Activated CD8-positive, alpha-beta memory T cell treated with anti-CD3 and anti-CD28 coated beads, Interleukin-2, amount 50 U/mL, for 1 hour (primary cell): ENCODE results near the gene ME3.

ENCODE experiments used
- DNase-seq: peaks from one replicate; pipeline ENCODE4 v3.0.0-alpha.2; 2020; ENCODE audit errors: extremely low read depth

Gene ME3

DNA sequence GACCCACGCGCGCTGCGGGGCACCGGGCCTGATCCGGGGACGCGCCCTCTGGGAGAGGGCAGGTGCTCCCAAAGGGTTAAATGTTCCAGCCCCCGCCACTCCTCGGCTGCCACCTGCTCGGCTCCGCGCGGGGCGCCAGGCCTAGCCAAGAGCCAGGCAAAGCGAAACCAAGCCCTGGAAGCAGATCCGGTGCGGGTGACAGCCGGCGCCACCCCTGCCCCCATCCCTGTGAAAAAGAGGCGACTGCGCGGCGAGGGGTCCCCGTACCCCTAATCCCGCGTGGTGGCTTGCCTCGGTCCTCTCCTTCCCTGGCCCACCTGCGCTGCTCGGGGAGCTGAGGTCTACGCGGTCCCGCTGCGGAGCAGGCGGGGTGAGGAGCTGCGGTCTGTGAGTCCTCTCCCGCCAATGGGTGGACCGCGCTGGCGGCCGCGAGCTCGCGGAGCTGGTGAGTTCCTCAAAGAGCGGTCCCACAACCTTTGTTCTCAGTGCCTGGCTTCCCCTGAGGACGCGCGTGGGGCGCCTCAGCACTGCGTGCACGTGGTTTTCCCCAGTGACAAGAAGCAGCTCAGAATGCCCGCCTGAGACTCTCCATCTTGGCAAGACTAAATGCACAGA lies at the start of gene ME3:
TSS of gene ME3 (minus strand) at position 610 of the 615 bp plus-strand sequence.
- DNase-seq = no peak

DNA sequence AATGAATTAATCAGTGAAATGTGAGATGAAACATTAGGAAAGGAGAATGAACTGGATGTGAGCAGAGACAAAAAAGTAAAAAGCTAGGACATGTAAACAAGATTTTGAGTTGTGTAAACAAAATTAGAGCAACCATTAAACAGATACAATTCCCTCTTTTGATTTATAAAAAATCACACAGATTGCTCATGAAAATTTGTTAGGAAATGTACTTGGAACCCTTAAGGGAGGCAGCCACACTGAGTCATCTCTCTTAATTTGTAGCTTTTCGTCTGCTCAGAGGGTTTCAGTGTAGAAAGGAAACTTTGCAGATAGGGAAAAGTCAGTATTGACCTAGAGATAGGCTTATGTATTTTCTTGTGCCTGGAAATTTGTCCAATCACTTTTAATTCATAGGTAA lies 49.6 kb upstream of the ME3 start:
- DNase-seq = no peak

DNA sequence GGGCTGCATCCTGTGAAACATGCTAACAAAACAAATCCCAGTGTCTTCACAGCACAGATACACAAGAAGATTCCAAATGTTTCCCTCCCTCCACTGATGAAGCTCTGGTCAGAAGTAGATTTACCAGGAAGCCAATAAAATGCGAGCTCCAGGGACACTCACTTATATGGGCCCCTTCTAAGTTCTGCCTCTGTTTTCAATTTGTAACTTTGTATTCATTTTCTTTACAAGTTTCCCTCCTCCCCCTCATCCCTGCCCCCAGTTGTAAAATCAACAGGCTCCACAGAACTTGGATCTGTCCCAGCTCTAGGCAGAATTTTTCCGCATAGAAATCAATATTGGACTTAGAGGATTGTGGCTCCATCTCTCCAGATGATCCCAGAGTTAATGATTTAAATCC lies 48.1 kb upstream of the ME3 start:
- no peak for DNase-seq

DNA sequence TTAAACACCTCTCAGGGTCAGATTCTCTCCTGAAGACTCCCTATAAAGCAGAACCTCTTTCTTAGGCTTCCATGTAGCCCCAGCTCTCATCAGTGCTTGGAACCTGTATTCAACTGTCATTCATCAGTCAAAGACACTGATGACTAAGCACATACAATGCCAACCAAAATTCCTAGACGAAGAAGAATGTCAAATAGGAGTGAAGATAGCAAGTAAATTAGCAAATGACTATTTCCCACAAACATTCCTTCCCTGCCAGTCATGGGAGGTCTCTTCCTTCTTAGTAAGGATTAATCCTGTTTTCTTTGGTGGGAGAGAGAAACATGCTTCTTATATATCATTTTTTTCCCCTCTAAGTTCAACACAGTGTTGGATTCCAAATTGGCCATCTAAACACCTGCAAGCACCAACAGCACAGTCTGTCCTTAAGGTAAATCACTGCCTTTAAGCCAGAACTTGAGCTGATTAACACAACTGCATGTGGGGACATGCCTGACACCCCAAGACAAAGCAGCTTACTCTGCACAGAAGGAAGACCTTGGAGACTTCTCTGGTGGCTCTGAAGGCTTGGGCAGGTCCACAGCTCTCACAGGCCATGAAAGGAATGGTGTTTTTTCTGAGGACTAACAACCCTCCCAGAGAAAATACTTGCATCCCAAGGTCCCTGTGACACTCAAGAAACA lies 47.5 kb upstream of the ME3 start:
- no peak for DNase-seq

DNA sequence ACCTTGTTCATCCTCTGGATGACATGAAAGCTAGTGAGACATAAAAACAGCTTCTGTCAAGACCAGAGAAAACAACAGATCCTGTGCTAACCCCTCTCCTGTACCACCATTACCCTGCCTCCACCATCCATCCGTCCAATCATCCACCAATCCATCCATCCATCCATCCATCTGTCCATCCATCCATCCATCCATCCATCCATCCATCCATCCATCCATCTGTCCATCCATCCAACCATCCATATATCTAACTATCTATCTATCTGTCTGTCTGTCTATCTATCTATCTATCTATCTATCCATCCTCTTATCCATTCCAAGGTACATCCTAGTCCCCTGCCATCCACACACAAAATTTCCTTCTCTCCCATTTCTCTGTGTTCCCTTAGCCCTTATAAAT lies 46.6 kb upstream of the ME3 start:
- no peak for DNase-seq

DNA sequence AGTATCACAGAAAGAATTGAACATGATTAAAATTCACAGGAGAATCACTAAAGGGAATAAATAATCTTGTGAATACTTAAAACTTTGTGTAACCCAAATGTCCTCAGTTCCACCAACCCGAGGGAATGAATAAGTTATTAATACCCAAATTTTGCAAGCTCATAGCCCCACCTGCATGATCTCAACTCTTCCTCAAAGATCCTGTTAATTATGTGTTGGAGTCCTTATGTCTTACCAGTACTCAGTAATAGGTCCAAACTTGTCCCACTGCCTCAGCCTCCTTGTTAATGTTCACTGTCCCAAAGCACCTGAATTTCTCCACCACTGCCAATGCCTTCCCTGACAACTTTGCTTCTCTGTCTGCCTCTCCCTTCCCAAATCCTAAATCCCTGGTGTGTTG lies 46.1 kb upstream of the ME3 start:
- DNase-seq = no peak

DNA sequence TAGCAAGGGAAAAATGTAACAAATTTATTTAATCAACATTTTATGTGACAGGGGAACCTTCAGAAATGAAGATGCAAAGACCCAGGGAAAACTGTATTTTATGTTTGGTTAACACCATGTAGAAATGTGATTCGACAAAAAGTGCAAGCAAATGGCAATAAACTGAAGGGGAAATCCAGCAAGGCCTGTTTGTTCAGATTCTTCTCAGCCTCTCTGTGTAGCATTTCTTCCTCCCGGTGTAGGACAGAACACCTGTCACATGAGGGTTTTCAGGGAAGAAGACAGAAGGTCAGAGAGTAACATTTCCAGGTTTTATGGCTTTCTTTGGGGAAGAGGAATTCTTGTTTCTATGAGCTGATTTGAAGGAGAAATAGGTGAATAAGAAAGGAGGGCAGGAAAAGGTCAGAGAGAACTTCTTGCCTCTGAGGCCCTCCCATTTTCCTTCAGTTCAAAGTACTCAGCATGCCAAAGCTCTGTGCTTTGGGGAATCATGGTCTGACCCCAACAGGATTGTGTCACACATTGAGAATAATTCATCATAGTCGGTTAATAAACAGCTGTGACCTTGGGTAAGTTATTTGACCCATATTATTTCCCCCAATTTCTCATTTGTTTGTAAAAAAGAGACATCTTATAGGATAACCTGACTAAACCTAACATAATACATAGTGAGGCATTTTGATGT lies 45.5 kb upstream of the ME3 start:
- no peak for DNase-seq

DNA sequence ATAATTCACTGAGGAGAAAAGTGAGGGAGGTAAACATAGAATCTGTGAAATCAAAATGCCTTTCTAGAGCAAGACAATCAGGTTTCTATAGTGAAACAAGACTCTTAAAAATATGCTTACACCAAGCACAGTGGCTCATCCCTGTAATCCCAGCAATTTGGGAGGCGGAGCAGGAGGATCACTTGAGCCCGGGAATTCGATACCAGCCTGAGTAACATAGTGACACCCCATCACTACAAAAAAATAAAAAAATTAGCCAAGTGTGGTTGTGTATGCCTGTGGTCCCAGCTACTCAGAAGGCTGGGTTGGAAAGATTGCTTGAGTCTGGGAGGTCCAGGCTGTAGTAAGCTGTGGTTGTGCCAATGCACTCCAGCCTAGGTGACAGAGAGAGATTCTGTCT lies 43.2 kb upstream of the ME3 start:
- no peak for DNase-seq

DNA sequence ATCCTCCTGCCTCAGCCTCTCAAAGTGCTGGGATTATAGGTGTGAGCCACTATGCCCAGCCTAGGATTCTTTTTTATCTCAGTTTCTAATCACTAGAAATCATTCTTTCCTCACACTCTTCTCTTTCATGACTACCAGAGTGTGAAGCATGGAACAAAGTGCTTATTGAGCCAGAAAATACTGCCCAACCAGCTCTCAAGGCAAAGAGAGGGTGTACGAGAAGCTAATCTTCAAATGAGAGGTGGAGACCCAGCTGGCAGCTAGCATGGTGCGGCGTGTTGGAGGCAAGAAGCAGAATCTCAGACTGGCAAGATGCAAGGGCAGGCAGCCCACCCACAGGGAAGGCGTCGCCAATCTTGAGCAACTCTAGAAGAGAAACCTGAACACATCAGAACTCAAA lies 41.1 kb upstream of the ME3 start:
- DNase-seq = no peak

DNA sequence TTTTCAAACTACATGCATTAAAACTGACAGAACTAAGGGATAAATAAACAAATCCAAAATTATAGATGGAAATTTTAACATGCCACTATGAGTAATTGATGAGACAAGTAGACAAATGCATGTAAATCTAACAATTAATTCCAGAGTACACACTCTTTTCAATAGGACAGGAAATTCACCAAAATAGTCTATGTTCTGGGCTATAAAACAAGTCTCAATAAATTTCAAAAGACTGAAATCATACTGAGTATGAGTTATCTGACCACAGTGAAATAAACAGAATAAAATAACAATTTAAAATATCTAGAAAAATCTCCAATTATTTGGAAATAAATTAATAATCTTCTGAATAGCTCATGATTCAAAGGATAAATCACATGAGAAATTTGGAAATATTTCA lies 38.5 kb upstream of the ME3 start:
- no peak for DNase-seq

DNA sequence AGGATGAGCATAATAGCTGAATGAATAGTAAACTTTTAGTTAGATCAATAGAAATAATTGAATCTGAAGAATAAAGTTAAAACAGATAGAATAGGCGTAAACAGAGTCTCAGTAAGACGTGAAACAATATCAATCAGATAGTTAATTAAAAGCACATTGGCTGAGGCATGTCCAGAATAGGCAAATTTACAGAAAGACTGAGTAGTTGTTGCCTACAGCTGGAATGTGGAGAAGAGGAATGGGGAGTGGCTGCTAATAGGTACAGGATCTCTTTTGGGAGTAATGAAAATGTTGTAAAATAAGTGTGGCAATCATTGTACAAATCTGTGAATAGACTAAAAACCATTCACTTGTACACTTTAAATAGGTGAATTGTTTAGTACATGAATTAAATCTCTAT lies 36.3 kb upstream of the ME3 start:
- no peak for DNase-seq

DNA sequence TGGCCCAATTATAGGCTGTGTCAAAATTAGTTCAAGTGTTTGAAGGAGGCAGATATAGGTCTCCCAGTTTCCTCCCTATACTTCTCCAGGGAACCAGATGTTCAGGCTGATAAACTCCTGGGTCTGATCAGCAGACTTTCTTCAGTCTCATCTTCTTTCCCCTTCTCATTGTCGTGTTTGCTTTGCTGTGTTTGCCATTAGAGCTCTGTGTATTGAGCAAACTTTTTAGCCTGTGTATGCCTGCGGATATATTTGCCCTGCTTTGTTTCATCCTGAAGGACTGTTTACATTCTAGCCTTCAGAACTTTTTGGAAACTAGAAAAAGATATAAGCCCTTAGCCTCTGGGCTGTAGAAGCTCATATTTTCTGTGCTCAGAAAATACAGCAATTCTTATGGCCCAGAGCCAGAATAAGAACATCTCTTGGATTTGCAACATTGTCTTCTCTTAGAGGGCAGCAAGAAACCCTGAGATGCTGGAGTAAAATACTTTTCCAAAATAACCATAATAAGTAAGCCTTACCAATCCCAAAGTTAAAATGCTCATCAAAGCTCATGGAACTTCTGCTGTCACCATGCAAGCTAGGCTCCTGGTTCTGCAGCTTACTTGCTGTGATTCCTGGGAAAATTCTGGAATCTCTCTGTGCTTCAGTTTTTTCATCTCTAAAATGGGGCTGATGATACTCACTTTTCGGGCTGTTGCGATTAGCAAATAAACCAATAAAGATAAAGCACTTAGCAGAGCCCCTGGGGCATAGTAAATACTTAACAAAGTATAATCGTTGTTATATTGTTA lies 34.1 kb upstream of the ME3 start:
- DNase-seq = no peak

DNA sequence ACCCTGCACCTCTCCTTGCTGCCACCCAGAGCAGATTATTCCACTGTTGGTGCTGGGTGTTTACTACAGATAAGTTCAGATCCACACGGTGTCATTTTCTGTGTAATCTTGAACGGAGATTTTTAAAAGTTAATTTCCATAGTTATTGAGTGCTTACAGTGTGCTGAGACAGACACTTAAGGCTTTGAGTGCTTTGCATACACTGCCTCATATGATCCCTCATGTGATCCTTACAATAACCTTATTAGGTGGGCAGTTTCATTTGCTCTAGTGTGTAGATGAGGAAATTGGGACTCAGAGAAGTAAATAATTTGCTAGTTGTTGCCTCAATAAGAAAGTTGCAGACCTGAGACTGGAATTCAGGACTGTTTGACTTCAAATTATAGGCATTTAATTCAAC lies 32.3 kb upstream of the ME3 start:
- no peak for DNase-seq

DNA sequence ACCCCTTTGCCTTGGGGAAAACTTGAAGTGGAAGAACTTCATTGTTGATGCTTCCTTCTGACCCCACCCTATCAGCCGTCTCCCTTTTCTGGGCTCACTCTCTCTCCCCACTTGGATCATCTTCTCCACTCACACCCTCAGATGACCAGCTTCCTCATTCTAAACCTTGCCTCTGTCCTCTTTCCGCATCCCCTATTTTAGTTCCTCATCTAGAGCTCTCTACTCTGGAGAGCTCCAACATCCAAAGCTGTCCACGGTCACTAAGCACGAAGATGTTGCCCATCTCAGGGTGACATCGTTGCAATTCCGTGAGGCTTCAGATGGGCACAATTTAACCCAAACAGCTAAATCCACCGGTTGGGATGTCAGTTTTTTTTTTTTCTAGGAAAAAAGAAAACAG lies 31.6 kb upstream of the ME3 start:
- DNase-seq = no peak

DNA sequence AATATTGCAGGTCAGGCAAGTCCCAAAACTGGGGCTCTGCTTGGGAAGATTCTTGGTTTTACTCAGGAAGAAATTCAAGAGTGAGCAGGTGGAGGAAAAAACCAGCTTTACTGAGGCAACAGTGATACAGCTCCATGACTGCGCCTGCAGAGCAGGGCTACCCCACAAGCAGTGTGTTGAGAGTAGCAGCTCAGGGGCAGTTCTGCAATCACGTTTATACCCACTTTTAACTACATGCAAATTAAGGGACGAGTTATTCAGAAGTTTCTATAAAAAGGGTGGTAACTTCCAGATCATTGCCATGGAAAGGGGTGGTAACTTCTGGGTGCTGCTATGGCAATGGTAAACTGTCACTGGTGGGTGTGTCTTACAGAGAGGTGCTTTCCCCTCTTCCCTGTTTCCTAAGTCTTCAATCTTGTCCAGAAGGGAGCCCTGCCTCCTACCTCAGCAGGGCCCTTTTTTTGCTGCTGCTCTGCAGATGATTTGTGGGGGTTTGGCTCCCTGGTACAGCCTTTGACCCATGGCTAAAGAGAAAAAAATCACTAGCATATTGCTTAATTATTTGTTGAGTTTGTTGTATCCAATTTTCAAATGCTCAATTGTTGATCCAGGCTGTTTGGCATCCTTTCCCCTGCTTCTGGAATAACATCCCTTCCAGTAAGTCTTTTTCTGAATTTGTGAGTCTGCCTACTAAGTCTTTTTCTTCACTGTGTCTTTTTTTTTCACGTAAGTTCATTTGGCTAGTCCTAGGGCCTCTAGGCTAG lies 30.0 kb upstream of the ME3 start:
- DNase-seq = no peak

DNA sequence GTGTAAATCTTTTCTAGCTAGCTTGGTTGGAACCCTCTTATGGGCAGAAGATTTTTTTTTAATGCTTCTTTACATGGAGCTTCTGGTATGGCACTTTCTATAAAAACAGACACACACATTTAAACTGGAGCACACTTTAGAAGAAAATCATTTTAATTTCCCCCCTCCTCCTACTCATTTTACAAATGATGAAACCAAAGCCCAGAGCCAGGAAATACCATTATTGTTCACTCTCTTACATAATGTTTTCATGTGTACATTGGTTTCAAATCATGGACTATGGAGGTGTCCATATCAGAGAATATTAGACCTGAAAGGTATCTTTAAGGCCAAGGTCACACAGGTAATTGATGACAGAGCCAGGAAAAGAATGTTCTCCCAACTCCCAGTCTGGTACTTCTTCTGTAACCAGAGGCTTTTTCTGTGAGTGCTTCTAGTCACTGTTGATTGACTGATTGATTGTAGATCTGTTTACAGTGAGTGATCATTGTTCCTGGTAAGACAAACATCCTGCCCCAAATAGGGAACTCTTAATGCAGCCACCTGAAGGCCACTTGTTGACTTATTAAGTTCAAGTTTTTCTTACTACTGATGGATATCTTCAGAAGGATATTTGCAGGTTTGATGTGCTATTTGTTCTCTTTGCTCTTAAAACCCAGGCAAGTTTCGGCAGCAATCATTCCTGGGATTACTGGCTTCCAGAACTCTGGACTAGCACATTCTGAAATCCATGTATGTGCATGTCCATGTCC lies 26.8 kb upstream of the ME3 start:
- no peak for DNase-seq

DNA sequence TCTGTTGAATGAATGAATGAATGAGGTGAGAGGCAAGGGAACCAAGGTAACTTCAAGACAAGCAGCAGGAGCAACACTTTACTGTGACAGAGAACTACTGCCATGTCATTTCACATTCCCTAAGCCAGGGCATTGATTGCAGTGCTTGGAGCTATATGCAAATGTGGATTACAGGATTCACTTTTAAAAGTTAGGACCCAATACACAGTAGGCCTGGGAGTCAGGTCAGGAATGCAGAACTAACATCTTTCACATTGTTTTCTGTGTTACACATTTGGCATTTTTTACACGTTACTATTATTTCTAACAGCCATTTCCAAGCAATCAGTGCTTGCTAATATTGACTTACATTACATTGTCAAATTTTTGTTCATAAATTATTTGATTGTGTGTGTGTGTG lies 26.2 kb upstream of the ME3 start:
- no peak for DNase-seq

DNA sequence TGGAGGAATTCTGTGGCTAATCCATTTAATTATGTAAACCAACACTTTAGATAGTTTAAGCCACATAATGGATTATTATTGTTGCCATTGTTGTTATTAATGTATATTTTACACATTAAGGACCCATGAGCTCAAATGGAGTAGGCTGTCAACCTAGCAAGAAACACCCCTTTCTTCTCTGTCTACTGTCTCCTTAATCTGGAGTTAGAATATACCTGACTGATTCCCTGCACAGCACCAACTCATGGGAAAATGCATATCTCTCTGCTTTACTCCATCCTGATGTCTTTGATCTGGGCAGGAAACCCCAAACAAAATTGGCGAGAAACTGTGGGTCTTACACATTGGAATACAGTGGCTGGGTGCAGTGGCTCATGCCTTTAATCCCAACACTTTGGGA lies 24.0 kb upstream of the ME3 start:
- DNase-seq = no peak

DNA sequence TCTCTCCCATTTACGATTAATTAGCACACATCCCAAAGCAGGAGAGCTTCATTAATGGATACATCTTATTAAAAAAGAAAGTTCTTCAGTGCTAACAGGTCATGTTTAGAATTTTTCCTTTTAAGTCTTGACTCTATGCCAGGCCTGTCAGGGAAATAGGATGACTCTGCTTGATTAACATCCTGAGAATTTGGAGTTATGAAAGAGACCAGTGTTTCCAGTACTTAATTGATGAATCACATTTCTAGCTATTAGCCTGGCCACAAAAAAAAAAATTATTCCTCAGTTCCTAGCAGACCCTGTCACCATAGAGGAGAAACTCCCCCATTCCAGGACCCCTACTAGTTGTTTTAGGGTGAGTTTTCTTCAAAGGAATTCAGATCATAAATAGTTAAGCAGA lies 23.6 kb upstream of the ME3 start:
- DNase-seq = no peak

DNA sequence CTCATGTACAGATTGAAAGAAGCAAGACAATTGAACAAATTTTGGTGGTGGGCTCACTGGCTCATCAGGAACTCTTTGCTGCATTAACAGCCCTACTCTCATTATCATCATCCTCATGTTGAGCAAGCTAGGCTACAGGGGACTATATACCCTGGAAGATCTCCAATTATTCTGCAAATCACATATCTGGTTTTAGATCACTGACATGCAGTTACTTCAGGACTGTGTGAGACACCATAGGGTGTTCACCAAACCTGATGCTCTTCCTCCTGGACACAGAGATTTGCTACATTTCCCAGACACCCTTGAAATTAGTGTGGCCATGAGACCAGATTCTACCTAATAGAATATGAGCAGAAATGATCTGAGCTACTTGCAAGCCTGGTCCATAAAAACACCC lies 23.0 kb upstream of the ME3 start:
- DNase-seq = no peak

DNA sequence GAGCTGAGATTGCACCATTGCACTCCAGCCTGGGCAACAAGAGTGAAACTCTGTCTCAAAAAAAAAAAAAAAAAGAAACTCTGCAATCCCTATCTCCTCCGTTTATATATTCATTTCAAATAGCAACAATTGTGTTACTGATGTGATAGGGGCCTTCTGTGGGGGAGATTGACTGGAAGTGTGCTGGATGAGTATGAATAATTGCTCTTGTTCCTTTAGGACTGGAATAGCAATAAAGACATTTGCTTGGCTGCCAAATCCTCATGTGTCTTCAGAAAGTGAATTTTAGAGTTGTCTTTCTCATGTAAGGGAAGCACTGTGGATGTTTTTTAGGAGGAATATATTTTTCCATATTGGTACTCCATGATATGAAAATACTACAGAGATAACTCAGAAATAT lies 21.1 kb upstream of the ME3 start:
- DNase-seq = no peak
